Caco-2 (cell line): ENCODE measurements around the gene BACH2. TPM values are rescaled to one million over a fixed set of nuclear protein-coding genes. Genes with fewer than 3 reads are reported as not detected.
A peak's percentile ranks its signal among the peaks of the same experiment; 100 is the strongest.

Experiments
- BruUV-seq: library from RNA; stranded (reverse); fragments of 400-500 nt; replicated peaks from 2 replicates; lab custom pipeline; 2021; lab: Mats Ljungman, UMichigan
- CTCF ChIA-PET: fragments of 300-600 bp; sonication (Branson Sonifier 250); formaldehyde crosslinking; loops from one replicate; lab custom pipeline; 2022; ENCODE audit warnings: antibody characterized with exemption; lab: Charles Lee
- POLR2A ChIA-PET: fragments of 300-600 bp; sonication (Branson Sonifier 250); formaldehyde crosslinking; loops from one replicate; lab custom pipeline; 2022; ENCODE audit warnings: antibody characterized with exemption; lab: Charles Lee
- DNase-seq, 2 experiments: peaks; one replicate each; pipeline versions ENCODE4 v3.0.0 to v3.0.0-alpha.2; 2020 to 2022
- H3K27me3 ChIP-seq: replicated peaks from 2 replicates; pipeline ENCODE4 v1.6.0; 2011; ENCODE audit warnings: low read length; ENCODE audit not compliant: control insufficient read depth, insufficient read depth
- H3K36me3 ChIP-seq: 2 replicates; pipeline ENCODE4 v1.5.1; 2011; ENCODE audit warnings: low read length; ENCODE audit not compliant: control insufficient read depth, insufficient read depth
- H3K4me1 ChIP-seq: fragments of 250-450 bp; sonication (Bioruptor Pico); 2 replicates; pipeline ENCODE4 v1.5.1; 2020; ENCODE audit warnings: mild to moderate bottlenecking
- H3K4me3 ChIP-seq: 2 replicates; pipeline ENCODE4 v1.5.1; 2011; ENCODE audit warnings: low read depth, mild to moderate bottlenecking, control low read depth, low read length
- H3K9me3 ChIP-seq: fragments of 250-450 bp; sonication (Bioruptor Pico); 2 replicates; pipeline ENCODE4 v1.5.1; 2020; ENCODE audit warnings: mild to moderate bottlenecking, moderate library complexity
- H3K27ac Mint-ChIP-seq: one replicate; pipeline ENCODE4 v1.8.0; 2022; ENCODE audit warnings: mixed read lengths; ENCODE audit not compliant: unreplicated experiment
- H3K27me3 Mint-ChIP-seq: one replicate; pipeline ENCODE4 v1.8.0; 2022; ENCODE audit warnings: mixed read lengths; ENCODE audit not compliant: insufficient read depth, unreplicated experiment
- H3K36me3 Mint-ChIP-seq: one replicate; pipeline ENCODE4 v1.8.0; 2022; ENCODE audit warnings: mild to moderate bottlenecking, mixed read lengths; ENCODE audit not compliant: insufficient read depth, unreplicated experiment
- H3K4me1 Mint-ChIP-seq: one replicate; pipeline ENCODE4 v1.8.0; 2022; ENCODE audit warnings: low read depth, mixed read lengths; ENCODE audit not compliant: unreplicated experiment
- H3K4me3 Mint-ChIP-seq: one replicate; pipeline ENCODE4 v1.8.0; 2022; ENCODE audit warnings: mild to moderate bottlenecking, moderate library complexity, mixed read lengths; ENCODE audit not compliant: unreplicated experiment
- H3K9me3 Mint-ChIP-seq: one replicate; pipeline ENCODE4 v1.8.0; 2022; ENCODE audit warnings: mixed read lengths; ENCODE audit not compliant: unreplicated experiment
- CTCF ChIP-seq, 2 experiments: fragments of 200-600 bp in 1 of 2; IDR thresholded peaks; 1 replicate in 1 of 2; 2 replicates in 1 of 2; pipeline versions ENCODE4 v1.5.1 to v1.8.0; 2011 to 2022; ENCODE audit warnings: antibody characterized with exemption in 1 of 2, control low read depth in 1 of 2, inconsistent platforms in 1 of 2, low read depth in 1 of 2, low read length in 1 of 2, mild to moderate bottlenecking in 1 of 2, moderate library complexity in 1 of 2; ENCODE audit not compliant: insufficient read depth in 1 of 2, severe bottlenecking in 1 of 2, unreplicated experiment in 1 of 2
- intact Hi-C: fragments of 100-400 bp; cut with micrococcal nuclease; formaldehyde crosslinking; loops from one replicate; pipeline ENCODE4 v1.10.0; 2022; ENCODE audit not compliant: unreplicated experiment
- total RNA-seq: library from RNA; stranded (reverse); gene quantifications from 2 replicates; pipeline ENCODE4 v1.2.3, GENCODE V29; 2022

BACH2 gene
- total RNA-seq, 1 experiment from 2014 or later = 0.43 TPM

DNA sequence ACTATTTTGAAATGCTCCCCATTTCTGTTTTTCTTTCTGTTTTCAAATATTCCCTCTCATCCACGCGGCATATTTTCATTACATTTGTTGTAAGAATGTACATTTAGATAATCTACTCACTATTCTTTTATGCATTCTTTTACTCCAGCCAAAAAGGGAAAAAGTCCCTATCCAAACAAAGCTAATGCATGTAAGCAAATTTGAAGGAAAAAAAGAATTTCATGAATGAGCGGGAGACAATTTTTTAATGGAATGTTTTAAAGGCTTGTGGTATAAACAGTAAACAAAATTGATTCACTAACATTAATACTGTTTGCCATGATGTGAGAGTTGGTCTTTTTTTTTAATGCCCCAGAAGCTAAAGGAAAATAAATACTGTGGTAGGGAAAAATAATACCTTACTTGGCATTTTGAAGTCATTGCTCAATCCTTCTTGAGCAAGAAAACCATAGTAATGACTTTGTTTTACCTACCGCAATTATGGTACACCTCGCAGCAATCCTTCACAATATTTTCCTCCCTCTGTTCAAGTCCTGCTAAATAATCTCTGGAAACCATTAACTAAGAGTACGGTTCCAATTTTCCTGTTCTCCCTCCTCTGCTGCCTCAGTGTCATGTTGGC is 79.0 kb downstream of the BACH2 start:
- H3K27me3 Mint-ChIP-seq = no peaks in the 10 kb centered on the region
- no peaks in the 10 kb centered on the region for H3K9me3 ChIP-seq
- H3K36me3 ChIP-seq = no peaks in the 10 kb centered on the region
- H3K36me3 Mint-ChIP-seq = no peaks in the 10 kb centered on the region
- H3K9me3 Mint-ChIP-seq = peaks cover 10% of the 10 kb centered on the region
- H3K4me3 ChIP-seq = no peak overlapping the region
- H3K27ac Mint-ChIP-seq = no peak overlapping the region
- H3K27me3 ChIP-seq = no peaks in the 10 kb centered on the region
- peaks cover 33% of the 10 kb centered on the region for H3K4me1 ChIP-seq
- no peak for DNase-seq
- no peak for TF ChIP-seq CTCF (IDR thresholded peaks at IDR 0.05; ENCODE audit: insufficient read depth in 1 of 2, low read depth in 1 of 2, low read length in 1 of 2, severe bottlenecking in 1 of 2, unreplicated experiment in 1 of 2)
- peaks cover 10% of the 10 kb centered on the region for H3K4me1 Mint-ChIP-seq
- no TSS peak for BruUV-seq
- no peak overlapping the region for H3K4me3 Mint-ChIP-seq
- ChIA-PET POLR2A (no interaction called here), CTCF (no interaction called here)
- intact Hi-C loops = loop anchor here (1.0 kb wide), 1 partner anchor 22 kb away; no protein-coding TSS in a partner anchor

- Mint-ChIP-seq H3K9me3 (no peaks in the 10 kb centered on the region), H3K4me3 (no peak overlapping the region), H3K27ac (peak overlapping the region; percentile 34), H3K27me3 (no peaks in the 10 kb centered on the region), H3K4me1 (peaks cover 7% of the 10 kb centered on the region), H3K36me3 (no peaks in the 10 kb centered on the region)
- ChIA-PET CTCF (interaction anchor here (0.7 kb wide), 1 partner anchor 23 kb away, joined by 3 read pairs; no protein-coding TSS in a partner anchor), POLR2A (interaction anchor here (0.6 kb wide), 1 partner anchor 27 kb away, joined by 4 read pairs; no protein-coding TSS in a partner anchor)
- Histone ChIP-seq H3K4me3 (no peak overlapping the region), H3K36me3 (no peaks in the 10 kb centered on the region), H3K27me3 (no peaks in the 10 kb centered on the region), H3K9me3 (no peaks in the 10 kb centered on the region), H3K4me1 (peaks cover 33% of the 10 kb centered on the region)
- peak in 1 of 2 experiments; percentile 32 for DNase-seq
- BruUV-seq = no TSS peak
- intact Hi-C loops = no loop called here
- TF ChIP-seq CTCF (IDR thresholded peaks at IDR 0.05; ENCODE audit: insufficient read depth in 1 of 2, low read depth in 1 of 2, low read length in 1 of 2, severe bottlenecking in 1 of 2, unreplicated experiment in 1 of 2) = no peak
These were observed 80.3 kb downstream of the BACH2 start for GRCh38 chr6:90216072-90216977.

DNA sequence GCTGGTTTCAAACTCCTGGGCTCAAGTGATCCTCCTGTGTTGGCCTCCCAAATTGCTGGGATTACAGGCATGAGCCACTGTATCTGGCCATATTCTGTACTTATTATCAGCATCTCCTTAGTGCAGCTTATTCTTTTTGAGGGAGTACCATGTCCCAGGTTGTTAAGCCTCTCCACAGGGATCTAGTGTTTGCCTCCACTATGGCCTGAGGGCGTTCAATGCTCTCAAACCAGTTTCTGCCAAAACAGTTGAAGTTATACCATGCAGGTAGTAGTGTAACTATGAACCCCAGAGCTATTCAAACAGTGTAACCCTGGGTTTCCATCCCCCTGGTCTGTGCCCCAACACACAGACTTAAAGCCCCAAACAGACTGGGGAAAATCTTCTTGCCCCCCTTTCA is 81.7 kb downstream of the BACH2 start:
- Histone ChIP-seq H3K4me3 (no peak overlapping the region), H3K27me3 (no peaks in the 10 kb centered on the region), H3K9me3 (no peaks in the 10 kb centered on the region), H3K36me3 (no peaks in the 10 kb centered on the region), H3K4me1 (peaks cover 33% of the 10 kb centered on the region)
- intact Hi-C loops = no loop called here
- H3K4me1 Mint-ChIP-seq = peaks cover 7% of the 10 kb centered on the region
- H3K27ac Mint-ChIP-seq = peak overlapping the region; percentile 34
- no peaks in the 10 kb centered on the region for H3K36me3 Mint-ChIP-seq
- CTCF ChIA-PET = no interaction called here
- no peaks in the 10 kb centered on the region for H3K9me3 Mint-ChIP-seq
- DNase-seq = no peak
- H3K4me3 Mint-ChIP-seq = no peak overlapping the region
- POLR2A ChIA-PET = no interaction called here
- TF ChIP-seq CTCF (IDR thresholded peaks at IDR 0.05; ENCODE audit: insufficient read depth in 1 of 2, low read depth in 1 of 2, low read length in 1 of 2, severe bottlenecking in 1 of 2, unreplicated experiment in 1 of 2) = no peak
- BruUV-seq = no TSS peak
- no peaks in the 10 kb centered on the region for H3K27me3 Mint-ChIP-seq
